ENCODE measurements around the gene PPP2R2B.

PPP2R2B gene

DNA sequence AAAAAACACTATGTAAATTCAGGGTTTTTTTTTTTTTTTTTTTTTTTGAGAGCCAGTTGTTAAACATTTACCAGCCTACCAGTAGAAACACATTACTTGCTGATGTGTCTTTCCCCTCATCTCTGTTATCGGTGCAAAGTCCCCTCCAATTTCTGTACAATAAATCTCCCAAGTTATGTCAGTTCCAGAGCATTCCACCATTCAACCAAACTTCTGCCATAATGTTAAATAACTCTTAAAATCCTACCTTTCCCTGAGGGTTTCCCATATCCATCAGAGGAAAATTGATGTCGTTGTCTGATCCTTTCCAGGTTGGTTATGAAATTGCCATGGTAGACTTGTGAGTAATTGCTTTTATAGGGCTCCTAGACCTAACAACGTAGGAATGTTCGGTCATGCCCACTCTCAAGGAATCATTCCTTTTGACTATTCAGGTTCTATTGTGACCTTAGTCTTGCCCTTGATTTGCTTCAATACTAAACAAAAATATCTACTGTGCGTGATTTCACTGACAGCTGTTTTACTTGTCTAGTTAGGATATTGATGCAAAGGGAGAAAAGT lies 5.6 kb upstream of the PPP2R2B start:
- DNase-seq = no peak

GRCh38 chr5:146883511-146883910 lies 5.0 kb upstream of the PPP2R2B start:
- no peak for DNase-seq

DNA sequence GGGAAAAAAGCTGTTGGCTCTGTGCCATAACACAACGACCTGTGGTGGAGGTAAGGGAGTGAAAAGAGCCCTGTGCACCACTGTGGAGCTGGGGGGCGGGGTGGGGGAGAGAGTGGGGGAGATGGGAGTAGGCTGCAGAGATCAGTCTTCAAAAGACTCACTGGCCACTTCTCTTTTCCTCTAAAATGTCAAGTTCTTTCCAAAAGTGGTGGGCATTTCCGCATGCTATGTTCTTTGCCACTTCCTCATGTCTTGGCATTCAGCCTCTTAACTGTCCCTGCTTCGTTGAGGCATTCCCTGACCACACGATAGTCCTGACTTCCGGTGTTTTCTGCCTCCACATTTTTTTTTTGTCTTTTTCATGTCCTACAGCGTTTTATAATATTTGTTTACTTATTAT lies 2.4 kb upstream of the PPP2R2B start:
- no peak for DNase-seq

DNA sequence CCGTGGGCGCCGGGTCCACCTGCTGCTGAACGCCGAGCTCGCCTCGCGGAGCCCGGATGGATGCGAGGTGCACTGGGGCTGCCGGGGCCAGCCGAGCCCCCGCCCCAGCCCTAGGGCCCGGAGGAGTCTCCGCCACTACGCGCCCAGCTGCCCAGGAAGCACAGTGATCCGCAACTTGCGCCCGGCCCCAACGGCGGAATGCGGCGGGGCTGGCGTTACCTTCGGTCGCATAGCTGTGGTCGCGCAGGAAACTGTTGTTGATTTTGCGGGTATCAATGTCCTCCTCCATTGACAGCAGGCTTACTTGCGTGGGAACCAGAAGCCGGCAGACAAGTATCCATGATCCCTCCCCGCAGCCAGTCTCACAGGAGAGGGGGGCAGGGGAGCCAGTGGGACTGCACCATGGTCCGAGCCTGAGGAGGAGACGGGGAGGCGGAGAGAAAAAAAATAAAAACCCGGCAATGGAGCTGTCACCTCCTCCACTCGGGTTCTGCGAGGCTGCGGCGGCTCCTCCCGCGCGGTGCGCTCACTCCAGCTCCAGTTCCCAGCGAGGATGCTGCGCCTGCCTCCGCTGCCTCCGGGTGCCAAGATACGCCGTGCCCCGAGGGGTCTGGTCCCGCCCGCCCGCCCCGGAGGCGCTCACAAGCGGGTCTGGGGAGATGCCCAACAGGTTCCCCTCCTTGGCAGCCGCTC lies 628 bp downstream of the PPP2R2B start:
- DNase-seq = peak in 1 of 4 experiments; percentile 3

GRCh38 chr5:146877178-146877681 lies 1.3 kb downstream of the PPP2R2B start:
- no peak for DNase-seq

- no peak for DNase-seq
These were observed 5.2 kb downstream of the PPP2R2B start for GRCh38 chr5:146873186-146873917.

- DNase-seq = no peak
These were observed 6.4 kb downstream of the PPP2R2B start for GRCh38 chr5:146872188-146872587.

DNA sequence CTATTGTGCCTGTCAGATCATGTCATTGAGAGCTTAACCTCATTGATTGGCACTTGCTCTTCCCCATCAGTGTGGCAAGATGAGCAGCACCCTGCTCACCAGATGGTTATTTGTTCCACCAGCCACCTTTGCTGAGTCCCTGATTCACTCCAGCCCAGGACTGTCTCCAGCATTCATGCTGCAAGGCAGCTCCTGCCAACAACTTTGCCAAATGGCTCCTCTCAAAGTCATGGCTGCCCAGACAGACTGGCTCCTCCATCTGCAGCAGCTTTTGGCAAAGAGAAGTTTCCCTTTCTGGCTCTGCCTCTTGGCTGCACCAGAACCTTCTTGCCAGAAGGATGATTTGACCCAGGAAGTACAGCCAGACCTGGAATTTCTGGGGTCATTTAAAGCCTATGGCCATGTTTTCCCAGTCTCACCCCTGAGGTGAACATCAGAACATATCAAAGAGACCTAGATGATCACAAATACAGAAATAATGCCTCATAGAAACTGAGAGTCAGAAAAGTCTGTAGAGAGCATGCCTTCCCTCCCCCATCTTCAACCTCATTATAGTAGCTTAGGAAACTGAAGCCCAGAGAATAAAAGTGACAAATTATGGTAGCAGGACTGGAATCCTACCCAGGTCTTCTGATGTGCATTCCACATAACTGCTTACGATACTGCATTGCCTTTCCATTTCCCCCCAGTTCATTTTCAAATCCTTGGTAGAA lies 10.4 kb downstream of the PPP2R2B start:
- no peak for DNase-seq

GRCh38 chr5:146866263-146866662 lies 12.3 kb downstream of the PPP2R2B start:
- DNase-seq = no peak

DNA sequence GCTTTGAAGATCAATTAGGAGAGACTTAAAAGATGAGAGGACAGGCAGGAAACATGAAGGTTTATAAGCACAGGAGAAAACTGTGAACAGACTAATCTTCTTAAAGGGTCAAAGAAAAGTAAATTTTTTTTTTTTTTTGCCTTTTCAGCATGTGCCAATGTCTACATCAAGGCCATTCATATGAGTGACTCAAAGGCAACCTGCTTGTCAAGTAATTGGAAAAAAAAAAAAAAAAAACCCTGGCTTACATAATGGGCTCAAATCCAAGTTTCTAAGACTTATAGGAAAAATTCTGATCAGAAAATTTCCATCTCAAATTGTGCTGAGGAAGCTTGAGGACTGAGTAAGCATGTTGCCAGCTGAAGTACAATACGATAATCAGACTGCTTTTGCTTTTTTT lies 15.9 kb downstream of the PPP2R2B start:
- DNase-seq = no peak

DNA sequence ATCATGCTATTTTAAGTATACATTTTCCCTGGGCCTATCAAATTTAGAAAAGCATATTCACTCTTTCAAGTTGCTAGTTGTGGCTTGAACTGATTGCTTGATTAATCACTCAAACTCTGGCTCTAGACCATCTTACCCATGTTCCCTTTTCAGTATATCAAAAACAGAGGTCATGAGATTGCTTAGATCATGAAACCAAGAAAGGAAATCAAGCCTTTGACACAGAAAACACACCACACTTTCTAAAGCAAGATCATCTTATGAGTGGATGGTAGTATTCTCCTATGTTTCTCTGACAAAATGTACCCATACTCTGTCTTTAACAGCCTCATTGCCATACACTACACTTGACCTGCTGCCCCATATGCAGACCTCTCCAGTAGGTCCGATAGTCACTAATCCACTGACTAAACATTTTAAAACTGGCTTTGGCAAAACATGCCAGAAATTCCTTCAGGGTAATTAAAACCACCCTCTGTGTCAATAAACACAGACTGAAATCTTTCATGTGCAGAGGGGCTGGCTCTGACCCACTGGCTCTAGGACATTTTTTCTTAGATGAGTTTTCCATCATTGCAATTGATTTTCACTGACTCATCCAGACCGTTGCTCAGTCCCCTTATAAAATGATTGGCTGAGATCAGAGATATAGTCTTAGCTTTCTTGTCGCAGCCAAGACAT lies 18.2 kb downstream of the PPP2R2B start:
- DNase-seq = no peak

GRCh38 chr5:146852089-146852488 lies 26.5 kb downstream of the PPP2R2B start:
- DNase-seq = no peak

DNA sequence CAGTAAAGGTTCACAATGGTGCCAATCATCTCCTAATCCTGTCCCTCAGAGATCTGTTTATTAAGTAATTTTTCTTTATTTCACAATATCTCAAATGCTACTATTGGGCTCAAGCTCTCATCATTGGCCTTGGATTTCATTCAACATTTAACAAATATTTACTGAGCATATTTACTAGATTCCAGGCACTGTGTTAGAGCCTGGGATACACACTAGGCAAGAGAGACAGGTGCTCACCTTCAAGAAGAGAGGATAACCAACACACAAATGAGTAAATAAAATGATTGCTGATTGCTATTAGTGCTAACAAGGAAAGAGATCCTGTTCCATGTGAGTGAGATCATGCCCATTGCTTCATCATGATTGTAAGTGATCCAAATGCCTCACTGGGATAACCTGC lies 27.4 kb downstream of the PPP2R2B start:
- no peak for DNase-seq

DNA sequence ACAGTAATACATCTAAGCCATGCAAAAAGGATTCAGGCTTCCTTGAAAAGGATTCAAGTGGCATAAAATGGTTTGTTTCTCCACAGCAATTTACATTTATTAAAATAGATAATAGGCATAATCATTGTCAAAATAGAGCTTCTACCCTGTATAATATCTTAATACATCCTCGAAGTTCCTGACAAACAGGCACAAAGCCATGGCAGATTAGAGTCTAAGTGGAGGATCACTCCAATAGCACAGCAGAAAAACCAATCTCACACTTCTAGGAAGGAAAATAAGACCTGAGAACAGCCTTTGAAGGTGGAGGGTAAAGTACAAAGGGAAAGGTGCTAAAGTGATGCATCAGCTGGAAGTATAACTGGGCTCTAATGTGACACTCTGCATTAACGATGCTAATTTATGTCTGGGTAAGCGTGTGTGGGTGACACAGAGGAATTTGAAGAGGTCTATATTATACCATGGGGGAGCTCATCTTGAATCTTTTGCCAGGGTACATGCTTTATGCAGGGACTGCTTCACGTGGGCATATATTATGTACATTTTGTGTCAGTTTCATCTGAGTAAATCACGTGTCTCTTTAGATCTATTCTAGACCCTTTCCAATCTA lies 28.8 kb downstream of the PPP2R2B start:
- no peak for DNase-seq

- no peak for DNase-seq
These were observed 30.4 kb downstream of the PPP2R2B start for GRCh38 chr5:146848133-146848532.

DNA sequence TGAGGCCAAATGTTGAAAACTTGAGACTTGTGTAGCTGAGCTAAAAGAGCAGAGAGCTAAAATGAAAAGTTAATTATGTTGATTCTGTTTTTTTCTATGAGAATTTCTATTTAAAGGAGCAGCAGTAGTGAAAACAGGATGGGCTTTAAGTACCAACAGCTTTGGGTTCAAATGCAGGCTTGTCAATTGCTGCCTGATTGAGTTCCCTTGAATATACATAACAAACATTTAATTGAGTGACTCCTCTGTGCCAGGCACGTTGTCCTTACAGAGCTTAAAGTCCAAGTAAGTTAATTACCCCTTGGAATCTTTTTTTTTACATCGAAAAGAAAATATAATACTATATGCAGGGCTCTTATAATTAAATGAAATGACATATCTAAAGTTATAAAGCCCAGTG lies 38.5 kb downstream of the PPP2R2B start:
- DNase-seq = no peak

GRCh38 chr5:146836226-146836842 lies 42.2 kb downstream of the PPP2R2B start:
- DNase-seq = no peak

DNA sequence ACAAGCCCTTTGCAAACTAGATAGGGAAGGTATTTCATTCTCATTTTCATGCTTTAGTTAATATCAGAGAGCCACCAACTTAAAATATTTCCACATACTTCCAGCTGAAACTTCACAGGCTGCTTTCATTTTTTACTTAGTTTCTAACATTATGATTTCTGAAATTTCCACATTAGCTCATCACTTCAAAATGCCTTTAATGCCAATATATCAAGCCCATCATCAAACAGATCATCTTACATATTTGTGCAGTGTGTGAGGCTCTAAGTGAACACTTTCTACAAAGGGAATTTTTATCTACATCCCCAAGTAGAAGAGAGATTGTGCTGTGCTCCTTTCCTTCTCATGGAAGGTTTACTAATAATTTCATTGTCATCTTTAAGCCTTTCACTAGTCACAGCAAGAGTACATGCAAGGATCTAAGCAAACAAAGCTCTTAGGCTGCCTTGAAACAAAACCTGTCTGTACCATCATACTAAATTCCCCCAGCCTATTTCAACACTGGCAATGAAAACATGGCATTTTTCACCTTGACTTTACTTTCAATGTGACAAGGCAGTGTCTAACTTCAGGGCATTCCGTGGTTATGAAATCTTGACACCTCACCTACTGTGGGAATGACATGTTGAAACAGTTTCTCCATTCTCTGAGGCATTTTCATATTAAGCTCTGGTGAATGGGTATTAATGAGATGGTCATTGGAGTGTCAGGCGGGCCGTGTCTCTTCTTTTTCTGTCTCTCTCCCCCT lies 45.4 kb downstream of the PPP2R2B start:
- DNase-seq = no peak

- DNase-seq = no peak
These were observed 50.2 kb downstream of the PPP2R2B start for GRCh38 chr5:146828385-146828784.

DNA sequence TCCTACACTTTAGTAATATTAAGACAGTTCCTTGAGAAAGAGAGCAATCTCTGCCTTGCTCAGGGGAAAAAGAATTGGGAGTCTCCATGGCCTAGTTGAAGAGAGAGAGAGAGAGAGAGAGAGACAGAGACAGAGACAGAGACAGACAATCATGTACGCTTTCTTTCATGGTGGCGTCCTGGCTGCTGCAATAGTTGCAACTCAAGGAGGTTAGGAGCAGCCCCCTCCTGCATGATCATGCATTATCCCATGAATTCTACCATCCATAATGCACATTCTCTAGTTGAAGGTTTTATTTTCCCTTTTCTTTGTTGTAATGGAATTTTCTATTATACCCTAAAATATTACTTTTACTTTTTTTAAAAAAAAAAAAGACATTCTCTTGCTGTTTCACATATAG lies 50.7 kb downstream of the PPP2R2B start:
- no peak for DNase-seq

DNA sequence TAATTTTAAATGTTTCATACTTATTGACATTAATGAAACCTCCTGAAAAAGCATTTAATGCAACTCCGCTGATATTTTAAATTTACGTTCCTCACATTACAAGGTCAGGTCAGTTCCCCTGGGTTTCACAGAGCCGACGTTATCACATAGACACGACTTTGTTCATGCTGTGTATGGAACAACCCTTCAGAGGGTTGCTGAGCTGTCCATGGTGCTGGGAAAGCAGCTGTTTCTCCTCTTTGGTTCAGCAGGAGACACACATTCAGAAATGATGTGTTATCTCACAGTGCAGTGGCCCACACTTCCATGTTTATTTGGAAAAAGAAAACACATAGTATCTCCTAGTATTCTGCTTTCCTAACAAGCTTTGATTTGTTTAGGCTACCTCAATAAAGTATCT lies 53.5 kb downstream of the PPP2R2B start:
- no peak for DNase-seq
